Measurements from ENCODE around the gene FURIN. TPM values are rescaled to one million over a fixed set of nuclear protein-coding genes. Genes with fewer than 3 reads are reported as not detected.
A peak's percentile ranks its signal among the peaks of the same experiment; 100 is the strongest.
"Not testable (repeated sequence)": the region's sequence is repeated elsewhere in the genome, so short reads cannot be mapped to it uniquely, and the experiment has no call there.

The FURIN gene
- total RNA-seq, 3 donors from 2014 or later: 162 to 242 (median 189) TPM

DNA sequence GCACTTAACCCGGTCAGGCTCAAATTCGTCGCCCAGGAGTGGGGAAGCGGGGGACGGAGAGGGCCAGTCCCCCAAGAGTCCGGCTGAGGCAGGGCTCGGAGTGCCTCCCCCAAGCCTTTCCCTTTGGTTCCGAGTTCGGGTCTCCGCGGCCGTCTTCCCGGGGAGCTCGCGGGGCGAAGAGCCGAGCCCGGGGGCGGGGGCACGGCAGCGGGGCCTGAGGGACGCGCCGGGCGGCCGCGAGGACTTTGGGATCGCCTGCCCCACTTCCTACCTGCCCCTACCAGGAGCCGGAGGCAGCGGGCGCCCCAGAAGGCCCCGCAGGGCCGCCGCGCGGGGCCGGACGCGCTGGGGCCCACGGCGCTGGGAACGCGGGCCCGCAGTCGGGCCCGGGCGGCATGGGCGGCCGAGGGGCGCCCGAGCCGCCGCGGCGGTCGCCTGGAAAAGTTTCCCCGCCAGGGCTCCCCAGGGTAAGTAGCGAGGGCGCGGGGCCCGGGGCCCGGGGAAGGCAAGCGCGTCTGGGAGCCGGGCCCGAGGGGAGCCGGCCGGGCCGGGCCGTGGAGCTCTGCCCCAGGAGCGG is 2.8 kb downstream of the FURIN start:
- Mint-ChIP-seq H3K27me3 (ENCODE audit: low read depth) (no peaks in the 10 kb centered on the region), H3K9me3 (no peaks in the 10 kb centered on the region), H3K36me3 (ENCODE audit: insufficient read depth) (peaks cover under 1% of the 10 kb centered on the region), H3K4me3 (peak overlapping the region; percentile 89), H3K4me1 (ENCODE audit: low read depth) (peaks cover 55% of the 10 kb centered on the region)
- DNase-seq (no peak), ATAC-seq (peak; percentile 12 to 16)

DNA sequence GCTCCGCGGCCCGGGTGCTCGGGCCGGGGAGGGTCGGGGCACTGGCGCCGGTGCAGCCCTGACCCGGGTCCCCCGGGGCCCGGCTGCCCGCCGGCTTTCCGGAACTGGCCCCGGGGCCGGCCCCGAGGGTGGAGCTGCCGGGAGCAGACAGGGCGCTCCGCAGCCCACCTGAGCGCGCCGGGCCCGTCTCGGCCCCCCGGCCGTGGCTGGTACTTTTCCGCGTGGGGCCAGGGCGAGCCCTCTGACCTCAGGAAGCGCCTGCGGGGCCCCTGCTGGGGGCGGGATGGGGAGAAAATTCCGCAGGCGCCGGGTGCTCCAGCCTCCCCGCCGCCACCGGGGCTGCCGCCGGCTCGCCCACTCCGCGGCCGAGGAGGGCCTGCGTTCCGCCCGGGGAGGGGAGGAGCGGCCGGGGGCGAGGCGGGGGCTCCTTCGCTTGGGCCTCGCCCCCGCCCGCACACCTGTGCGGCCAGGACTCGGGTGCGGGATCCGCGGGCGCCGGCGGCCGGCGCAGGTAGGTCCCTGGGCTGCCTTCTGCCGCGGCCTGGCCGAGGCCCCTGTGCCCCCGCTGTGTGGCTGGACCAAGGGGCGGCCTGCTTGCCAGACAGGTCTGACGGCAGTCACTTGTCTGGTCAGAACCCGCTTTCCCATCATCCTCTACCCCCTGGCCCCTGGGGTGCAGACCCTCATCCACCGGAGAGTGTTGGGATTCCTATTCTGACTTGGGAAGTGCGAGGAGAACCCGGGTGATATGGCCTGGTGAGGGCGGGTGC is 3.5 kb downstream of the FURIN start:
- H3K9me3 Mint-ChIP-seq: no peaks in the 10 kb centered on the region
- ATAC-seq (peak; percentile 15 to 16), DNase-seq (no peak)
- H3K4me3 Mint-ChIP-seq: peak overlapping the region; percentile 91
- H3K36me3 Mint-ChIP-seq (ENCODE audit: insufficient read depth): peaks cover 8% of the 10 kb centered on the region
- H3K4me1 Mint-ChIP-seq (ENCODE audit: low read depth): peaks cover 56% of the 10 kb centered on the region
- H3K27me3 Mint-ChIP-seq (ENCODE audit: low read depth): no peaks in the 10 kb centered on the region

DNA sequence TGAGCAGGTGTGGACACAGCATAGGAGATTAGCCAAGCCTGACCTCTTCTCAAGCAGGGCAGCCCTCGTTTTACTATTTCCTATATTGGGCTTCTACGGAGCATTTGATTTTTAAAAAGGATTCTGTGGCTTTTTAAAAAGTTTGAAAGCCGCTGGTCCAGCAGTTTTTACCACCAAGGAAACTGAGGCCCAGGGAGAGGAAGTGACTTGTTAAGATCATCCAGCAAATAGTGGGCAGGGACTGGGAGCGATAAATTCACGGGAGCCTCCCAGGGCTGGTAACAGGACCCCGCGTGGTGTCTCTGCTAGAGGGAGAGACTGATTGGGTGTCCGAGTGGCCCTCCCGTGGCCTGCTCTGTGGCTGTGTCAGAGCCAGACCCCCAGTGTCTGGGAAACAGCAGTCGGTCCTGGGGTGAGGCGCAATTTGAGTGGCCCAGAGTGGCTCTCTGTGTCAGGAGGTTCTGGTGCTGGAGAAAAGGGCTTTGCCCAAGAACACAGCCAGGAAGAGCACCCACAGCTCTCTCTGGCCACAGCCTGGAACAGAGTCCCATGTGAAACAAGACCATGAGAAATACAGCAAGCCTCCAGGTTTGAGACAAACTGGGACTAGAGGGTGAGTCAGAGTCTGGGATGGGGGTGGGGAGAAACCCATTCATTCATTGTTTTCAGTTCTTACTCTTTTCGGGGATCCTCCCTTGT is 4.2 kb downstream of the FURIN start:
- Mint-ChIP-seq H3K36me3 (ENCODE audit: insufficient read depth) (peaks cover 13% of the 10 kb centered on the region), H3K9me3 (no peaks in the 10 kb centered on the region), H3K27me3 (ENCODE audit: low read depth) (no peaks in the 10 kb centered on the region), H3K4me3 (peak overlapping the region; percentile 91), H3K4me1 (ENCODE audit: low read depth) (peaks cover 56% of the 10 kb centered on the region)
- DNase-seq (peak; percentile 52), ATAC-seq (peak; percentile 72 to 73)

DNA sequence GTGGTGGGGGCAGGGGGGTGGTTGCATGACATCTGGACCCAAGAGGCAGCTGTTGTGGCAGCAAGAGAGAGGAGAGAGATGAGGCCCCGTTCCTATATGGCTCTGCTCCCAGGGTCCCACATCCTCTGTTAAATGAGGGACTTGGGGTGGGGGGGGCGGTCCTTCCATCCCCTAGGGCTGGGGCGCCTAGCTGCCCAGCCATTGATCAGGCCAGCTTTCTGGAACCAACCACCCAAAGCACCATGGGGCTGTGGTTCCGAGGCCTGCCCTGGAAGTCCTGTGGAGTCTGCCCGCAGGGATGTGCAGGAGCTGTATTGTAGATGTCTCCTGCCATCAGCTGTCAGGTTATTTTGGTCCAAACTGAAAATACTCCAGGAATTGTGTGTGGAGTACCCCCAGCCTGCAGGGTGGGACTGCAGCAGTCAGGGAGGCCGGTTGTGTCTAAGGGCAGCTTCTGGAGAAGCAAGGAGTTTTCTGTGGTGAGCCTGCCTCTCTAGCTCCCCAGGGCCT is 5.2 kb downstream of the FURIN start:
- ATAC-seq (no peak), DNase-seq (no peak)
- no peaks in the 10 kb centered on the region for H3K27me3 Mint-ChIP-seq (ENCODE audit: low read depth)
- peaks cover 21% of the 10 kb centered on the region for H3K36me3 Mint-ChIP-seq (ENCODE audit: insufficient read depth)
- H3K4me1 Mint-ChIP-seq (ENCODE audit: low read depth): peaks cover 48% of the 10 kb centered on the region
- H3K9me3 Mint-ChIP-seq: no peaks in the 10 kb centered on the region
- peak overlapping the region; percentile 91 for H3K4me3 Mint-ChIP-seq

DNA sequence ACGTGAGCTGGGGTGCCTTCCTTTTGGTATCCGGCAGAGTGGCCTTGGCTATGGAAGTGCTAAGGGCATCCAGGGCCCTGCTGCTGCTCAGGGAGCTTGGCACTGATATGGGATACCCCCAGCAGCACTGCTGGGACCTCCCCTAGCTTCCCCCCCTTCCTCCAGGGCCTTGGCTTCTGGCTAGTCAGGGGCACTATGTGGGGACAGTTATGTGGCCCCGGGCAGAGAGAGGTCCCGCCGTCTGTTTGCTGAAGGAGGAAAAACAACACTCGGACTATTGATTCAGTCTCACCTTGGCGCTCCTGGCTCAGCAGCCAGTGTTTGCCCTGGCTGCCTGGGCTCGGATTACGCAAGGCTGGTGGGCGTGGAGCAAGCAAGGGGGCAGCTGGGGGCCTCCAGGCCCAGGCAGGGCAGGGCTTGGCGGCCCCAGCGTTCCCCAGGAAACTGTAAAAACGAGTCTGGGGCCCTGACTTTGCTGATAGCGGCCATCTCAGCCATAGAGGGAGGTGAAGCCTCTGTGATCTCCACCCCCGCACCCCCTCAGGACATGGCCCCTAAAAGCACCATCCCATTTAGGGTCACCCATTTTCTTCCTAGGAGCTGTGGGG is 5.7 kb downstream of the FURIN start:
- H3K36me3 Mint-ChIP-seq (ENCODE audit: insufficient read depth): peaks cover 25% of the 10 kb centered on the region
- no peaks in the 10 kb centered on the region for H3K9me3 Mint-ChIP-seq
- peak overlapping the region; percentile 91 for H3K4me3 Mint-ChIP-seq
- no peaks in the 10 kb centered on the region for H3K27me3 Mint-ChIP-seq (ENCODE audit: low read depth)
- peaks cover 43% of the 10 kb centered on the region for H3K4me1 Mint-ChIP-seq (ENCODE audit: low read depth)
- DNase-seq (no peak), ATAC-seq (no peak)

DNA sequence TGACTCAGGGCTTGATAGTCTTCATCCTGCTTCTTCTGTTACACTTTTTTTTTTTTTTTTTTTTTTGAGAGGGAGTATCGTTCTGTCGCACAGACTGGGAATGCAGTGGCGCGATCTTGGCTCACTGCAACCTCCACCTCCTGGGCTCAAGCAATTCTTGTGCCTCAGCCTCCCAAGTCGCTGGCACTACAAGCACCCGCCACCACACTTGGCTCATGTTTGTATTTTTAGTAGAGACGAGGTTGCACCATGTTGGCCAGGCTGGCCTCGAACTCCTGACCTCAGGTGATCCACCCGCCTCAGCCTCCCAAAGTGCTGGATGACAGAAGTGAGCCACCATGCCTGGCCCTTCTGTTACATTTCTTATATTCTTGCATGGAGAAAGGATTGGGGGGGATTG is 6.6 kb downstream of the FURIN start:
- not testable (repeated sequence) for ATAC-seq; H3K9me3 Mint-ChIP-seq; H3K27me3 Mint-ChIP-seq (ENCODE audit: low read depth); DNase-seq
- Mint-ChIP-seq H3K36me3 (ENCODE audit: insufficient read depth) (peaks cover 33% of the 10 kb centered on the region), H3K4me1 (ENCODE audit: low read depth) (peaks cover 34% of the 10 kb centered on the region), H3K4me3 (peak overlapping the region; percentile 48)

DNA sequence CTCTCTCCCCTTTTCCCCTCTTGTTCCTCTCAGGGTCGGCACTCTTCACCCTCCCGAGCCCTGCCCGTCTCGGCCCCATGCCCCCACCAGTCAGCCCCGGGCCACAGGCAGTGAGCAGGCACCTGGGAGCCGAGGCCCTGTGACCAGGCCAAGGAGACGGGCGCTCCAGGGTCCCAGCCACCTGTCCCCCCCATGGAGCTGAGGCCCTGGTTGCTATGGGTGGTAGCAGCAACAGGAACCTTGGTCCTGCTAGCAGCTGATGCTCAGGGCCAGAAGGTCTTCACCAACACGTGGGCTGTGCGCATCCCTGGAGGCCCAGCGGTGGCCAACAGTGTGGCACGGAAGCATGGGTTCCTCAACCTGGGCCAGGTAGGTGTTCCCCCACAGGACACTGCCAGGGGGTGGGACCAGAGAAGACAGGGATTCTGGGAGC is 7.2 kb downstream of the FURIN start:
- Mint-ChIP-seq H3K4me1 (ENCODE audit: low read depth) (peaks cover 28% of the 10 kb centered on the region), H3K27me3 (ENCODE audit: low read depth) (no peaks in the 10 kb centered on the region), H3K36me3 (ENCODE audit: insufficient read depth) (peaks cover 33% of the 10 kb centered on the region), H3K9me3 (no peaks in the 10 kb centered on the region), H3K4me3 (no peak overlapping the region)
- DNase-seq (no peak), ATAC-seq (no peak)

DNA sequence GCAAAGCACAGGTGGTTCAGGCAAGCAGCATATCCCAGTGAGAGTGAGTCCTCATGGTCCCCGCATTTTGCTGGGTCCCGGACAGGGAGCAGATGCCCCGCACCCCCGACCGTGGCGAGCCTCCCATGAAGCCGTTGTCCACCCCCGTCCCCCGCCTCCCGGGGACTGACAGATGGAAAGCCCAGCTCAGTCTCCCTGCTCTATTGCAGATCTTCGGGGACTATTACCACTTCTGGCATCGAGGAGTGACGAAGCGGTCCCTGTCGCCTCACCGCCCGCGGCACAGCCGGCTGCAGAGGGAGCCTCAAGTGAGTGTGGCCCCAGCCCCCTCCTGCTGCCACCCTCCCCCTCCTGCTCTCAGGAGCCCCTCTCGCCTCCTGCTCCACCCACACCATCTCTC is 7.7 kb downstream of the FURIN start:
- DNase-seq: no peak
- Mint-ChIP-seq H3K27me3 (ENCODE audit: low read depth) (no peaks in the 10 kb centered on the region), H3K36me3 (ENCODE audit: insufficient read depth) (peaks cover 33% of the 10 kb centered on the region), H3K4me3 (no peak overlapping the region), H3K9me3 (no peaks in the 10 kb centered on the region), H3K4me1 (ENCODE audit: low read depth) (peaks cover 25% of the 10 kb centered on the region)
- ATAC-seq: no peak

DNA sequence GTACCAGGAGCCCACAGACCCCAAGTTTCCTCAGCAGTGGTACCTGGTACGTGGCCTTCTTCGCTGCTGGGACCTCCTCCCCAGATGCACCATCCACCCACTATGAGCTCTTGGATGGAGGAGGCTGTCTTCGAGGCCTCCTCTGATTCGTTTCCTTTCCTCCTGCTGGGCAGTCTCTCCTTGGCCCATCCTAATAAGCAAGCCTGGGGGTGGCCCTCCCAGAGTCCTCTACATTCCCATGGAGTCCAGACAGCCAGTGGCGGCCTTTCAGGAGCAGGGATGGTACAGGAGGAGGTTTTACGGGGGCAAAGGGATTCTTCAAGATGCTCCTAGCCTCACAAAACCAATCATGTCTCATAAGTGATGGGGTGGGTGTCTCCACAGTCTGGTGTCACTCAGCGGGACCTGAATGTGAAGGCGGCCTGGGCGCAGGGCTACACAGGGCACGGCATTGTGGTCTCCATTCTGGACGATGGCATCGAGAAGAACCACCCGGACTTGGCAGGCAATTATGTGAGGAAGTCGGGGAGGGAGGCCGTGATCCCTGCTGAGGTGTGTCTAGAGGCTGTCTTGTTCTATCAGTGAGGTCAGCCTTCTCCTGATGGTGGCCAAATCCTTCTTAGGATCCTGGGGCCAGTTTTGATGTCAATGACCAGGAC is 8.3 kb downstream of the FURIN start:
- Mint-ChIP-seq H3K9me3 (no peaks in the 10 kb centered on the region), H3K4me1 (ENCODE audit: low read depth) (peaks cover 25% of the 10 kb centered on the region), H3K27me3 (ENCODE audit: low read depth) (no peaks in the 10 kb centered on the region), H3K36me3 (ENCODE audit: insufficient read depth) (peaks cover 33% of the 10 kb centered on the region), H3K4me3 (no peak overlapping the region)
- ATAC-seq (no peak), DNase-seq (no peak)

DNA sequence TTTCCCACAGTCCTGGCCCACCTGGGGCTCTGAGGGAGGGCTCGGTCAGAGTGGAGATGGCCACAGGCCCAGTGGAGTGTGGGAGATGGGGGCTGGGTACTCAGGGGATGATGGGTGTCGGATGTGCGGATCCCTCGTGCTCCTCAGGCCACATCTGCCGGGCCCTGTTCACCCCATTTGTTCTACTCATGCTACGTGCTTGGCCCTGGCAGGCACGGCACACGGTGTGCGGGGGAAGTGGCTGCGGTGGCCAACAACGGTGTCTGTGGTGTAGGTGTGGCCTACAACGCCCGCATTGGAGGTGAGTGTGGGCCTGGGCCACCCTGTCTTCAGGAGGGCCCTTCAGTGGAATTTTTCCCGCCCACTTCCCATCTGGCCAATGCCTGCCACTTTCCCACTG is 8.9 kb downstream of the FURIN start:
- Mint-ChIP-seq H3K36me3 (ENCODE audit: insufficient read depth) (peaks cover 33% of the 10 kb centered on the region), H3K27me3 (ENCODE audit: low read depth) (no peaks in the 10 kb centered on the region), H3K9me3 (no peaks in the 10 kb centered on the region), H3K4me3 (no peak overlapping the region), H3K4me1 (ENCODE audit: low read depth) (peaks cover 23% of the 10 kb centered on the region)
- DNase-seq: no peak
- no peak for ATAC-seq

DNA sequence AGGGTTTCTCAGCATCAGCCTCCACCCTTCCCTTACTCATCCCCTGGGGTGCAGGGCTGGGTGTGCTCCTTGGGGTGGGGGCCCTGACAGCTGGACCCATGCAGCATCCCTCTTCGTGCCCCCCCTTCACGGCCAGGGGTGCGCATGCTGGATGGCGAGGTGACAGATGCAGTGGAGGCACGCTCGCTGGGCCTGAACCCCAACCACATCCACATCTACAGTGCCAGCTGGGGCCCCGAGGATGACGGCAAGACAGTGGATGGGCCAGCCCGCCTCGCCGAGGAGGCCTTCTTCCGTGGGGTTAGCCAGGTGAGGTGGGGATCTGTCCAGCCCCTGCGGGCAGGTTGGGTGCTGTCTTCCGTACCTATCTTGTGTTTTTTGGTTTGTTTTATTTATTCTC is 9.6 kb downstream of the FURIN start:
- H3K4me1 Mint-ChIP-seq (ENCODE audit: low read depth): peaks cover 16% of the 10 kb centered on the region

DNA sequence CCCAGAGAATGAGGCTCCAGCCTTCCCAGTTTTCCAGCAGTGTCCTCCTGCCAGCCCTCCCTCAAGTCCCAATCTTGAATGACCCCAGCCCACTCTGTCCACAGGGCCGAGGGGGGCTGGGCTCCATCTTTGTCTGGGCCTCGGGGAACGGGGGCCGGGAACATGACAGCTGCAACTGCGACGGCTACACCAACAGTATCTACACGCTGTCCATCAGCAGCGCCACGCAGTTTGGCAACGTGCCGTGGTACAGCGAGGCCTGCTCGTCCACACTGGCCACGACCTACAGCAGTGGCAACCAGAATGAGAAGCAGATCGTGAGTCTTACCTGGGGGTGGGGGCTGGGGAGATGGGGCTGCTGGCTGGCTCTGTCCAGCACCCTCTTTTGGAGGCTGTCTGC is 10.3 kb downstream of the FURIN start:
- H3K4me1 Mint-ChIP-seq (ENCODE audit: low read depth): peaks cover 12% of the 10 kb centered on the region
- ATAC-seq (no peak), DNase-seq (no peak)
- H3K36me3 Mint-ChIP-seq (ENCODE audit: insufficient read depth): peaks cover 33% of the 10 kb centered on the region
- no peak overlapping the region for H3K4me3 Mint-ChIP-seq
- no peaks in the 10 kb centered on the region for H3K9me3 Mint-ChIP-seq
- H3K27me3 Mint-ChIP-seq (ENCODE audit: low read depth): no peaks in the 10 kb centered on the region

More for the DNA sequence above, 9.6 kb downstream of the FURIN start:
- Mint-ChIP-seq H3K27me3 (ENCODE audit: low read depth) (no peaks in the 10 kb centered on the region), H3K4me3 (no peak overlapping the region), H3K9me3 (no peaks in the 10 kb centered on the region), H3K36me3 (ENCODE audit: insufficient read depth) (peaks cover 33% of the 10 kb centered on the region)
- DNase-seq: no peak
- no peak for ATAC-seq

DNA sequence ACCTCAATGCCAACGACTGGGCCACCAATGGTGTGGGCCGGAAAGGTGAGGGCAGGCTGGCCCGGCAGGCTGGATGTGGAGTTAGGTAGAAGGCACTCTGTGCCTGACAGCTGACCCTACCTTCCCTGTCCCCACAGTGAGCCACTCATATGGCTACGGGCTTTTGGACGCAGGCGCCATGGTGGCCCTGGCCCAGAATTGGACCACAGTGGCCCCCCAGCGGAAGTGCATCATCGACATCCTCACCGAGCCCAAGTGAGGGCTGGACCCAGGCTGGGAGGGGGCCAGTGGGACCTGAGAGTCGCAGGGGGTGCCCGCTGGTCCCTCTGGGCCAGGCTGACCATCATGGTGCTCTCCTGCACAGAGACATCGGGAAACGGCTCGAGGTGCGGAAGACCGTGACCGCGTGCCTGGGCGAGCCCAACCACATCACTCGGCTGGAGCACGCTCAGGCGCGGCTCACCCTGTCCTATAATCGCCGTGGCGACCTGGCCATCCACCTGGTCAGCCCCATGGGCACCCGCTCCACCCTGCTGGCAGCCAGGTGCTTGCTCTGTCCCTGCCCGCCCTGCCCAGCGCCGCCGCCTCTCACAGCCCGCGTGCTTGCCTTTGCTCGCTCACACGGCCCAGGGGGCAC is 11.5 kb downstream of the FURIN start:
- Mint-ChIP-seq H3K36me3 (ENCODE audit: insufficient read depth) (peaks cover 33% of the 10 kb centered on the region), H3K27me3 (ENCODE audit: low read depth) (peaks cover under 1% of the 10 kb centered on the region), H3K9me3 (no peaks in the 10 kb centered on the region), H3K4me1 (ENCODE audit: low read depth) (peaks cover 3% of the 10 kb centered on the region), H3K4me3 (no peak overlapping the region)
- DNase-seq (no peak), ATAC-seq (no peak)
